ENCODE measurements around the gene IGIP.

GRCh38 chr5:140094889-140095288 is 30.8 kb upstream of the IGIP start:
- TF ChIP-seq GATA3 (IDR thresholded peaks at IDR 0.05; ENCODE audit: low read depth, low read length): no peak
- no peak for TF ChIP-seq GATA2 (IDR thresholded peaks at IDR 0.05; ENCODE audit: low read depth, low read length)

Measured in SH-SY5Y (cell line).